T-helper 22 cell (primary cell): Measurements from ENCODE around the gene PAF1.

ENCODE experiments used
- DNase-seq: peaks from one replicate; pipeline ENCODE4 v3.0.0-alpha.2; 2020; ENCODE audit warnings: low read depth

PAF1 gene

DNA sequence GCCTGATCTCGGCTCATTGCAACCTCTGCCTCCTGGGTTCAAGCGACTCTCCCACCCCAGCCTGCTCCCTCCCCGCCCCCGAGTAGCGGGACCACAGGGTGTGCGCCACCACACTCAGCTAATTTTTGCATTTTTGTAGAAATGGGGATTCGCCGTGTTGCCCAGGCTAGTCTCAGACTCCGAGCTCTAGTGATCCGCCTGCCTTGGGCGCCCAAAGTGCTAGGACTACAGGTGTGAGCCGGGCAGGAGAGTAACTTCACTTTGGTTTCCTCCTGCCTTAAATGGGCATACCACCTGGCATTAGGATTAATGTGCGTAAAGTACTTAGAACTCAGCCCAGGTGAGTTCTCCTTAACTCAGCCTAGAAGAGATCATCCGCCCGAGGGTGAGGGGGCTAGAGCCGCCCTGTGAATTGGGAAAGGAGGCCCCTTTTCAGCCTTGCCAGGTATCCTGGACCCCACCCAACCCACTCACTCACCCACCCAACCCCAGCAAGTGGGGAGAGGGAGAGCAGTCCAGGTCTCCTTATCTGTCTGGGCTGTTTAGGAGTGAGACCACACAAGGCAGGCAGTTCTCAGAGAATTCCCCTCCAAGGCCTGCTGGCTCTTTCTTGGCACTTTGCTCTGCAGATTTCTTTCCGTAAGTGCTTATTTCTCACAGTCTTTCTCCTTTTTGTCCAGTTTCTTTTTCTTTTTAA lies 14.5 kb upstream of the PAF1 start:
- no peak for DNase-seq

DNA sequence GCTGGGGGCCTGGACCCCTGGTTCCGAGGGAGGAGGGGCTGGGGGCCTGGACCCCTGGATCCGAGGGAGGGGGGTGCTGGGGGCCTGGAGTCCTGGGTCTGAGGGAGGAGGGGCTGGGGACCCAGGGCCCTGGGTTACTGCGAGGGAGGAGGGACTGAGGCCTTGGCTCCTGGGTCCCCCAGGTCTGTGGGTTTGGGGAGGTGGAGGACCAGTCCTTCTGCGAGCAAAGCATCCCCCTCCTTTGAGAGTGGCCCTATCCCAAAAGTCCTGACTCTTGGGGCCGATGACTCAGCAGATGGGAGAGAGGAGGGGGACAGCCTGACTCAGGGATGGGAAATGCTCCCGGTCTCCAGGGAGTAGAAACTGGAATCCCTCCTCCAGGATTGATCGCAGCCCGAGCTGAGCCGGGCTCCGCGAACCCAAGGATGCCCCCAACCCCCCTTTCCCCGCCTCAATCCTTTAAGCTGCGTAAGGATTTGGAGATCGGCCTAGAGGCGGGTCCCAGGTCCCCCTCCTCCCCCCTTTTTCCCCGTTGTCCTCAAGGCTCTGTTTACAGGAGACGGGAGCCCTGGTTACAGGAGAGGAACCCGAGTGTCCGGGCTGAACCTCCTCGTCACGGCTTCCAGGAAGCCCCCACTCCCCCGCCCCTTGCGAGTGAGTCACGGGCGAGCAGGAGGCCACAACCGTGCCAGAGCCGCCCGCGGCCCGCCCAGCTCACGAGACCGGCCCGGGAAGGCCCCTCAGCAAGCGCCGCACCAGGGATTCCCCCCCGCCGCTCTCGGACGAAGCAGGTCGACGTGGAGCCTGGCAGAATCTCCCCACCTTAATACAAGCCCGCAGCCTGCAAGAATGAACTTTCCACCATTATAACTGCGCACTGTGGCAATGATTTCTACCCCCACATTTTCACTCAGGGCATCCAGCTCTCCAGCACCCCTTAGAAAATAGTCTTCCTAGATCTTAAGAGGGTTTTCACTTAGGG lies 12.7 kb upstream of the PAF1 start:
- DNase-seq = peak; percentile 100

DNA sequence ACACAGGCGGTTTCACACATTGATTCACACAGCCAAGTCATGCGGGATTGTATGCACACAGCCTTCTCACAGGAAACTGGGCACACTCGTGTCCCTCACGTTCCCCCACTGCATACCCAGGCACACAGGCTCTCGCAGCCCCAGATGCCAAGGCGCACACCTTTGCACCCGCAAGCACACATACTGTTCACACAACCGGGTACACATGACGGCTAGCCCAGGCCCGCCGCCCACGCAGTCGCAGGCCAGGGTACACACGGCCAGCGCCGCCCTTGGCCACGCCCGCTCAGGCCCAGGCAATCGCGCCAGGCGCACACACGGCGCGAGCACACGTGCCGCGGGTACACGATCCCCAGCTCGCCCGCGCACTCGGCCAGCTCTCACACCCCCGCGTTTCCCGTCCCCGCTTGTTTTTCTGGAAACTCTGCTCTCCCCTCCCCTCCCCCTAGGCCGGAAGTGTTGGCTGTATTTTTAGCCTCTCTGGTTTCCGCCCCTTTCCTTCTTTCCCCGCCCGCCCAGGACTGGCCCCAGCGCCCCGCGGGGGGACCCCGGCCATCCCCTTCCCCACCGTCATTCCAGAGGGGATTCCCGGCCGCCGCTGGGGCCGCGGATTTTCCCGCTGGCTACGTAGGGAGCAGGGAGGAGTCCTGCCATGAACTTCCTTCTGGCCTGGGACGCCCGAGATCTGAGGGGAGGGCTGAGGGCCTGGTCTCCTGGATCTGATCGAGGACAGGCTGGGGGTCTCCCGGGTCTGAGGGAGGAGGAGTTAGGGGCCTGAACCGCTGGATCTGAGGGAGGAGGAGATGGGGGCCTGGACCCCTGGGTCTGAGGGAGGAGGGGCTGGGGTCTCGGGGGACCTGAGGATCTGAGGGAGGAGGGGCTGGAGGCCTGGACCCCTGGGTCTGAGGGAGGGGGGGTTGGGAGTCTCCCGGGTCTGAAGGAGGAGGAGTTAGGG lies 11.7 kb upstream of the PAF1 start:
- peak; percentile 85 for DNase-seq

DNA sequence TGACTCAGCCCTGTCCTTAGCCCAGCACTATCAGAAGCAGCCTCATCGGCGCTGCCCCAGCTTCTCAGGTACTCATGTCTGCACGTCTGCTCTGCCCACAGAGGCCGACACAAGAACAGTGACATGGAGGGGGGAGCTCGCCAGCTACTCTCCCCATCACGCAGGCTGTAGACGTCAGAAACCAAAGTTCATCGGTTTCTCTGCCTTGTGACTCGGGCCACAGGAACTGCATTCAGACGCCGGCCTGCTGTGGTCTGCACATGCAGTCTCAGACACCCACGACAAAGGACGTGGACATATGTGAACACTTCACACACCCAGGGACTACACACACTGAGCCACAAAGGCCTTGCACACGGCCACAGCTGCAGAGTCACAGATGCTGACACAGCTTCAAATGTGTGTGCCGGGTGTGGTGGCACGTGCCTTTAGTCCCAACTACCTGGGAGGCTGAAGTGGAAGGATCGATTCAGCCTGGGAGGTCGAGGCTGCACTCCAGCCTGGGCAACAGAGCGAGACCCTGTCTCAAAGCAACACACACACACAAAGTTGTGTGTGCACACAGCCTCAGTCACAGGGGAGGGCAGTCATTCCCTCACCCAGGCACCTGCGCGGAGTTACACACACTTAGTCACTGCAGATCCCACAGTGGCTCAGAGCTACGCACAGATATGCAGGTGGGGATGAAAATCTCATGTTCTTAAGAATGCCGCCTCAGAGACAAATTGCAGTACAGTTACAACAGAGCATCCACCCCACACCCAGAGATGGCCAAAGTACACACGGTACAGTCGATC lies 10.8 kb upstream of the PAF1 start:
- peak; percentile 96 for DNase-seq

DNA sequence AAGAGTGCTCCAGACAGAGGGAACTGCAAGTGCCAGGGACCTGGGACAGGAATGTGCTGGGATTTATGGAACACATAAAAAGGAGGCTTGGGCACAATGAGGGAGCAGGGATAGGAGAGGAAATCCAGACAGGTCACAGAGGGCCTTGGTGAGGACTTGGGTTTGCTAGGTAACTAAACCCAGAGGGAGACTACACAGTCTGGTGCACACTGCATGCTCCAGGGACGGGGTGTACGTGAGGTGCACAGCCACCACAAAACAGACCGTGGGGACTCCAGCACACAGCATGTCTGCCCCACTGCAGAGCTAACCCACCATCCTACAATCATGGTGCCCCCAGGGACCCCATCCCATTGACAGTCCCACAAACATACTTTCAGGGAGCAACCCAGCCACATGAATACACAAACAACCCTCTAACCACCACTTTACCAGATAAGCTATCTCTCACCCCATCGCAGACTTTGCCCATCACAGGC lies 10.2 kb upstream of the PAF1 start:
- DNase-seq = no peak

DNA sequence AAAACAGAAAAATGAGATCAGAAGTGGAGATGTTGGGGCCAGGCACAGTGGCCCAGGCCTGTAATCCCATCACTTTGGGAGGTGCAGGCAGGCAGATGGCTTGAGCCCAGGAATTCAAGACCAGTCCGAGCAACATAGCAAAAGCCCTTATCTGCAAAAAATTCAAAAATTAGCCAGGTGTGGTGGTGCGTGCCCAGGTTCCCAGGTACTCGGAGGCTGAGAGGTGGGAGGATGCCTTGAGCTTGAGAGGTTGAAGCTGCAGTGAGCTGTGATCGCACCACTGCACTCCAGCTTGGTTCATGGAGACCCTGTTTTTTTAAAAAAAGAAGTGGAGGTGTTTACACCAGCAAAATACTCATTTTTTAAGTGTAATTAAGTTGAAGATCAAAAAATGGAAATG lies 9.2 kb upstream of the PAF1 start:
- no peak for DNase-seq

DNA sequence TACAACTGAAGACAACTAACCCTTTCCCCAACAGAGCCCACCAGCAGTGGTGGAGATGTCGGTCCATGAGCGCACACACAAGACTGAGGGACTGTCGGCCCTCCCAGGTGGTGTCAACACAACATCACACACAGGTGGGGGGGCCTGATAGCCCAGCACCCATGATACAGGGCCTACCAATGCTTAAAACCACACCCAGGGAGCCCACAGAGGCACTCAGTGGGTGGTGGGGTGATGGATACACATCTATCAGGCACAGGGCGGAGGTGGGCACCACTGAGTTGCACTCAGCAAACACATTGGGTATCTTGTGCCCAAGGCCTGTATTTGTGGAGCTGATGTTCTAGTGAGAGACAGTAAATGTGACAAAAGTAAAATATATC lies 8.8 kb upstream of the PAF1 start:
- no peak for DNase-seq

DNA sequence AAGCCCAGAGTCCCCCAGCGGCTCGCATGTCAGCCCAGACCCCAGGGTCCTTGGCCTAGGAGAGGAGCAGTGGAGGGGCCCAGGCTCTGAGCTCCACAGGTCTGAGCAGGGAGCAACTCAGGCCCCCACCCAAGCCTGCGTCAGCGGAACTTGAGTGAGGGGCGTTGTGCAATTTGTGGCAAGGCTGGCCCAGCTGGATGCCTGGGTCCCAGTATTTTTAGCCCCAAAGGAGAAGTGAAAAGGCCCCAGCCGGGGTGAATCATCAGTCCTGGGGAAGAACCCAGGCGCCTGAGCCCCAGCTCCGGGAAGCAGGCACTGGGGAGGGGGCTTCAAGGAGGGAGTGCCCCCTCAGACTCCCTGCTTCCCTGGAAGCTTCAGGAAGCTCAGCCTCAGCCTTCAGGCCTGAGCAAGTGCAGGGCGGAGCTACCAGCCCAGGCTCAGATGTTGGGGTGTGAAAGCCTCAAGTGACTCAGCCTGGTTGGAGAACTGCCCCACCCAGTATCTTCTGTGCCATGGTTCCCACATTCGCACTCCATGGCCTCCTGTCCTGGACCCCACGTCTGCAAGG lies 7.5 kb upstream of the PAF1 start:
- DNase-seq = no peak

DNA sequence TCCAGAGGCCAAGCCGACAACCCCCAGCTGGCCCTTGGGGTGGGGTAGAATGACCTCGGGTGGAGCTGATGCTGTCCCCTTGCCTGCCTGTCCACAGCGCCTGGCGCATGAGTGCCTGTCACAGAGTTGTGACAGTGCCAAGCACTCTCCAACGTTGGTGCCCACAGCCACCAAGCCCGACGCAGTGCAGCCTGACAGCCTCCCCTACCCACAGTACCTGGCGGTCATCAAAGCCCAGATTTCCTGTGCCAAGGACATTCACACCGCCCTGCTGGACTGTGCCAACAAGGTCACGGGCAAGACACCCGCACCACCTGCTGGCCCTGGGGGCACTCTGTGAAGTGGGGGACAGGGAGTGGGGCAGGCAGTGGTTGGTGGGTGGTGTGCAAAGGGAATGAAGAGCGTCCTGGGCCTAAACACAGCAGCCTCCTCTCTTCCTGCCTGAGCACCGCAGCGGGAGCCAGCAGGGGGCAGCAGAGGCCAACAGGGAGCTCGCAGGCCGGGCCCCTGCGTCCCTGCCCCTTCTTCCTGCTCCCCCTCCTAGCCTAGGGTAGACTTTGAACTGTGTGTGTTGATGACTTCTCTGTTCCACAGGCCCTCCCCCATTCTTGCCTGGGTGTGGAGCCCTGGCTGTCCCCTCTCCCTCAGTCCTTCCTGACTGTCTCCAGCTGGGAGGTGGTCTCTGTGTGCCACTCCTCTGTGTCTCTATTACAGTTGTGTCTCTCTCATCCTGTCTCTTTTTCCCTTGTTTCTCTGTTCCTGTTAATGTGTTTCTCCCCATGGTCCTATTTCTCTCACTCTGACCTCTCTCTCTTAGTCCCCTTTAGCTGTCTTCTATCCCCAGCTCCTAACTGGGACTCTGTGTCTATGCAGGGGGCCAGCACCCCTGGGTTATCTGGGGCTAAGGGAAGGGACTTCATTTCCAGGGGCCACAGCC lies 6.7 kb upstream of the PAF1 start:
- DNase-seq = peak; percentile 81

DNA sequence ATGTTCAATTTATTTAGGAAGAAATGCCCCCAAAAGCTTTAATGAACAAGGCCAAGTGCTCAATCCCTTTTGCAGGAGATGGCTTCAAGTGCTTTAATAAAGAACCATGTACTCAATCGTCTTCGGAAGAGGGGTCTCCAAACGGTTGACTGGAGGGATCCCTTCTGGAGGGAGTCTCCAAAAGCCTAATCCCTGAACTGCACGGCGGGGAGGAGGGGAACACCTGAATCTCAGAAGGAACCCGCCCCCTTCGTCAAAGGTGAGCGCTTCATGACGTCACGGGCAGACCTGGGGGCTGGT lies 505 bp downstream of the PAF1 start:
- peak; percentile 80 for DNase-seq

DNA sequence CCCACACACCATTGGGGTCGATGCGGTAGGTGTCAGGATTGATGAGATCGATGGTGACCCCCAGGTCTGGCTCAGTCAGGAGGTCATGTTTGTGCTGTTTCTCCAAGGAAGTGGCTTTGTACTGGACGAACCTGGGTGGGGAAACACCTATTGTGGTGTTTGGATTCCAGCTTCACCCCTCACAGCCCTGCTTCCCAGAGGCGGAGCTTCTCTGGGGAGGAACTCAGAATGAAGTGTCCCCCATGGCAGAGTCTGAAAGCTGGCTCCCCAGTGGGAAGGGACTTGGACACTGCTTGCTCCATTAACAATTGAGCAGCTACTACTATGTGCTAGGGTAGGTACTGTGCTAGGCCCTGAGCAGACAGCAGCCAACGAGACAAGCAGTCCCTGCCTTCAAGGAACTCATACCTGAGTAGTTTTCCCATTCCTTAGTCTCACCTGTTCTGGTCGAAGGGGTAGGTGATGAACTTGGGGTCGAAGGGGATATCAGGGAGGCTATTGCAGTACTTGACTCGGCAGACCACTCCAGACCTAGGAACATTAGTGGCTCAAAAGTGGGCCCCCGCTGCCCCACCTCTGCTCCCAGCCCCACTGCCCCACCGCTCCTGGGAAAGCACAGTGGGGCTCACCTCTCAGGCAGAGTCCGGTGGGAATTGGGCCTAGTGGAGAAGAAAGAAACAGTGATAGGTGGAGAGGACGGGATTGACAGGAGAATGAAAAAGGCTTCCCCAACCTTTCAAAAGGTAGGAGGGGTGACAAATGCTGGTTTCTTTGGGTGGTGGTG lies 1.1 kb downstream of the PAF1 start:
- DNase-seq = no peak

DNA sequence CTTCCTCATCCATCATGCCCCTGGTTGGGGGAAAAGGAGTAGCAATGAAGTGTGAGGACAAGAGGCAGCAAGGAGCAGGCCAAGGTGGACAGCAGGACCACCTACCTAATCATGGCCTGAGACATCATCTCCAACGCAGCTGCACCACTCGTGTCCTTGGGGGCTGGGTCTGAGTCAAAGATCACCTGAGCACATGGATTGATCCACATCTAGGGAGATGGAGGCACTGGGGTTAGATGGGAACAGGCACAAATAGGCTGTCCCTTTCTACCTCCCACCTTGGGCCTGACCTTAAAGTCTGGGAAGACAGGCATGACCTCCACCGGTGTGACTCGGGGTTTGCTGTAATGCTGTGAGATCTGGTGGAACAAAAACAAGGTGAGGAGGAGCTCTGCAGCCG lies 2.2 kb downstream of the PAF1 start:
- no peak for DNase-seq

DNA sequence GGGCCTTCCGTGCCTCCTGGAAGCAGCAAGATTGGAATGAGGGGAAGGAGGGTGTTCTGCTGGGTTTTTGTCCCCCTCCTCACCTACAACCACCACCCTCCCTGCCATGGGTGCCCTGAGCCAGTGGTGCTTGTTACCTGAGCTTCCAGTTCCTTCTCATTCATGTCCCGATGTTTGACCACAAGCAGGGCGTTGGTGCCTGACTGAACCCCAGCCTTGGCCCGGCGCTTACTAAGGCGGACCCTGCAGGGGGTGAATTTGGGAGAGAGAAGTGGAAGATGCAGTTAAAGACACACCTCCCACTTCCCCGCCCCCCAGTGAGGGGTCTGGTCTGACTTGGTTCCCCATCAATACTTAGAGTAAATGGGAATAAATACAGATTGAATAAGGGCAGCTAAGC lies 4.3 kb downstream of the PAF1 start:
- DNase-seq = no peak

DNA sequence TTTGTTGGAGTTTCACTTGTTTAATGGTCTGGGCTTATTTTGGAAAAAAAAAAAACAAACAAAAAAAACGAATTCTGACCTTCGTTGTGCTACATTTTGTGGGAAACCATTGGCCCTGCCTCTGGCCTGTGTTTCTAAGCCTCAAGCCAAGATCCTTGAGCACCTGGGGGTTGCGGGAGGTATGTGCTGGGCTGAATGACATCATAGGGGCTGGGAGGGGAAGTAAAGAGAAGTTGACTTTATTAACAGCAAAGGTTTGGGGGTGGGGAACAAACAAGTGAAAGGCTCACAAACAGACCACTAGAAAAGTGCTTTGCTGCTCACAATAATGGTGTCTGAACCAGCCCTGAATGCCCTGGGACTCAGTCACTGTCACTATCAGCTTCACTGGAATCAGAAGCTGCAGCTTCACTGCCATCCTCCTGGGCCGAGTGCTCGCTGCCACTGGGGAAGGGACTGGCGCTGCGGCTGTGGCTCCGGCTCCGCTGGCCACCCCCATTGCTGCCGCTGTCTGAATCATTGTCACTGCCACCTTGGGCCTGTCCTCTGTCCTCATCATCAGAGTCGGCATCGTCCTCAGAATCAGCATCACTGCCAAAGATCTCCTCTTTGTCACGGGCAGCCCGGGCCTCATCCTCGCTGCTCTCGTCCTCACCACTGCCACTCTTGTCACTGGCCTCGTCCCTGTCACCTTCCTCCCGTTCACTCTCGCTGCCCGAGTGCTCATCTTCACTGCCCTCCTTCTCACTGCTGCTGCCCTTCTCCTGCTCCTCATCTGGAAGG lies 5.1 kb downstream of the PAF1 start:
- no peak for DNase-seq

DNA sequence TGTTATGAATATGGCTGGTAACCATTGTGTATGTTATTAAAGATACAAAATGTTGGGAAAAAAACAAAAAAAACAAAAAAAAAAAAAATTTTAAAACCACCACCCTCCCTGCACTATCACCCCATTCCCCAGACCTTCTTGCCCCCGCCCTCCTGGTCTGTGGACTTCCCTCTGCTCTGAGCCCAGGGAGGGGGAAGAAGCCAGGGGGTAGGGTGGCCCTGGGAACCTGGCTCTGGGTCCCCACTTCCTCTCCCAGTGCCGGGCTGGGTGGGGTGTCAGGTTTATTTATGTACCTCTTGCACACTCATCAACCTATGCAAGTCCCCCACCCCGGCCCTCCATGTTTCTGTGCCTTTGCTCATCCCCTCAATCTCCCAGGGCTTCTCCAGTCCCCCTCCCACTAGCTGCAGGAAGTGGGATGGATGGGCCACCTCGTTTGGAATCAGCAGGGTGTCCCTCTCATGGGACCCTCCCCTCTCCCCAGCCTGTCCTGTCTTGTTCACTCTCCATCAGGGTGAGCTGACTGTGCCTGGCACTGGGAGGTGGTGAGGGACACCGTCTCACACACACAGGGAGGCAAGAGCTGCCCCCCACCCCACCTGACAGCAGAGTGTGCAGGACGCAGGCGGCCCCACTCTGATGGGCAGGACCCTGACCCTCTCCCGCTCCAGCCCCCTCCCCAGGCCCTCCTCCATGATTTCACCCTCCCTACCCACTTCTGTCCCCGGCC lies 5.9 kb downstream of the PAF1 start:
- DNase-seq = no peak

DNA sequence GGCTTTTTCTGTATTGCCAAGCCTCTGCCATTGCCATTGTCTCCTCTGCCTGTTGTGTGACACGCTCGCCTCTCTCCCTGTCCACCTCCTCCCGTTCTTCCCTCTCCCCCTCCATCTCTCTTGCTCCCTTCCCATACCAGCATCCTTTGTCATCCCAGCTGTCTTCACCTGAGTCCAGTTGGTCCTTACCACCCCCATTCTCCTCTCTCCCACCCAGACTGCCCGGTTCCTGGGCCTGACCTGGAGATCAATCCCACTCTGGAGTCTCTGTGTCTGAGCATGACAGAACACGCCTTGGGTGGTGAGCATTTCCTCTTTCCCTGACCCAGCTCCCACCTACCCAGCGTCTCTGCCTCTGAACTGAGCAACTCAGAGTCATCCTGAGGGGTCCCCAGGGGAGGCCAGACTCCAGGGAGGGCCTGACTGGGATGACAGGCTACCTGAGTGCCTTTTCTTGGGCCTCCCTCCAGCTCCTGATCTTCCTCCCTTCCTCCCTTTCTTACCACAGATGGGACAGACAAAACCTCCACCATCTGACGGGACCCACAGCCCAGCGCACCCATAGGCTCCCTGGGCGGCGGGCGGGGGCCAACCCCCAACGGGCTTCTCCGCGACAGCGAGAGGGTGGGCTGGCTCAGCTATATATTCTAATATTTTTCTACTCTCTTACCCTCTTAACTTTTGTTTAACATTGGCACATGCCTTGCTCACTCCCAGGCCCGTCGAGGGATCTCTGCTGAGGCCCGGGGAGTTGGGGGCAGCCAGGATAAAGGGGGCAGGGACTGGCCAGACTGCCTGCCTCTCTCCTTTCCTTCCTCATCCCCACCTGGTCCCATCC lies 7.7 kb downstream of the PAF1 start:
- DNase-seq = no peak
